NOMO-1 treated with dmso at 0.1 percent for 144 hours (cell line): ENCODE data around the gene CBLC.

Source experiments
- DNase-seq: peaks from one replicate; lab custom pipeline; 2025; ENCODE audit not compliant: unreplicated experiment; lab: John Stamatoyannopoulos, UW

The CBLC gene

GRCh38 chr19:44795398-44795987, 17.8 kb downstream of the CBLC start:
- no peak for DNase-seq

GRCh38 chr19:44796701-44797115, 19.0 kb downstream of the CBLC start:
- DNase-seq, result no peak

GRCh38 chr19:44799627-44800346, 22.1 kb downstream of the CBLC start:
- DNase-seq, result no peak

- peak; percentile 71 for DNase-seq
Observed at GRCh38 chr19:44800461-44800860, 22.8 kb downstream of the CBLC start.

GRCh38 chr19:44803442-44804428, 26.0 kb downstream of the CBLC start:
- DNase-seq, result peak; percentile 30

- DNase-seq, result no peak
Observed at GRCh38 chr19:44806291-44806690, 28.6 kb downstream of the CBLC start.

GRCh38 chr19:44807162-44807561, 29.5 kb downstream of the CBLC start:
- DNase-seq, result no peak

GRCh38 chr19:44807652-44808462, 30.2 kb downstream of the CBLC start:
- DNase-seq, result no peak

GRCh38 chr19:44808463-44809371, 31.0 kb downstream of the CBLC start, which contains the start of gene BCAM:
TSS of gene BCAM (plus strand) at chr19:44809103. CDS start at chr19:44809125, 22 bp downstream.
- DNase-seq, result no peak

- no peak for DNase-seq
Observed at GRCh38 chr19:44809577-44810233, 32.0 kb downstream of the CBLC start.

- DNase-seq, result no peak
Observed at GRCh38 chr19:44810234-44811121, 32.8 kb downstream of the CBLC start.

GRCh38 chr19:44811122-44811419, 33.4 kb downstream of the CBLC start:
- no peak for DNase-seq

- no peak for DNase-seq
Observed at GRCh38 chr19:44812142-44812718, 34.5 kb downstream of the CBLC start.

- no peak for DNase-seq
Observed at GRCh38 chr19:44813070-44813840, 35.6 kb downstream of the CBLC start.

GRCh38 chr19:44813841-44814470, 36.3 kb downstream of the CBLC start:
- no peak for DNase-seq

GRCh38 chr19:44814517-44814916, 36.8 kb downstream of the CBLC start:
- no peak for DNase-seq

GRCh38 chr19:44816301-44816700, 38.6 kb downstream of the CBLC start:
- no peak for DNase-seq
